Skin of body (tissue), 2 donors: ENCODE measurements around the gene PPIL6. TPM values are rescaled to one million over a fixed set of nuclear protein-coding genes. Genes with fewer than 3 reads are reported as not detected.
A peak's percentile ranks its signal among the peaks of the same experiment; 100 is the strongest.
"Not testable (repeated sequence)": the region's sequence is repeated elsewhere in the genome, so short reads cannot be mapped to it uniquely, and the experiment has no call there.

Experiments used
- DNase-seq: peaks from one replicate; lab custom pipeline; 2025; lab: John Stamatoyannopoulos, UW
- total RNA-seq: library from RNA; depleted of rRNA; stranded (reverse); fragments of >200 nt; gene quantifications from one replicate; pipeline ENCODE4 v1.2.3, GENCODE V29; 2014

The PPIL6 gene
- total RNA-seq, 1 donor from 2014 or later = 4.1 TPM

DNA sequence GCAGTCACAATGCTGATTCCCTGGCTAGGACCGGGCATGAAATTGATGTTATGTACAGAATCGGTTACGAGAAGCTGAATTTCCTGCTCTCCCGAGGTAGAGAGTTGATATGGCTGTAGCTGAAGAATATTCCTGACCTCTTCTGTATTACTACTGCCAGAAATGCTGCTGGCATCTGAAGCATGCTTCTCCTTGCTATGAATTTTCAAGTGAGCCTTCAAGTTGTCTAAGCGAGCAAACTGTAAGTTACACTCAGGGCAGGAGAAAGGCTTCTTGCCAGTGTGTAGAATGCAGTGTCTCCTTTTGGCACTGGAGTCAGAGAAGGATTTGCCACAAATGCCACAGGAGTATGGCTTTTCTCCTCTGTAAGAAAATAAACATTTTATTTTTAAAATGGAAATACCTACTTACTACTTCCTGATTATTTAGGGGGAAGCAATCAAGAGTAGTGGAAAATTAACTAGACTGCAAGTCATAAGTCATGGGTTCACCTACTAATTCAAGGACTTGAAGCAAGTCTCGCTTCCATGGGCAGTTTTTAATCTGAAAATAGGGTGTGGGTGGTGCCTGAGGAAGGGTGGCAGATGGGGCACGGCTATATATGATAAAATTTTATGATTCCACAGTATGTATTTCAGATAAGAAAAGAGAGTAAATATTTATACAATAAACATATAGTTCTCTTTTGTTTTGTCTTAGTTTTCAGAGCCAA, 25.9 kb upstream of the PPIL6 start:
- no peak for DNase-seq

DNA sequence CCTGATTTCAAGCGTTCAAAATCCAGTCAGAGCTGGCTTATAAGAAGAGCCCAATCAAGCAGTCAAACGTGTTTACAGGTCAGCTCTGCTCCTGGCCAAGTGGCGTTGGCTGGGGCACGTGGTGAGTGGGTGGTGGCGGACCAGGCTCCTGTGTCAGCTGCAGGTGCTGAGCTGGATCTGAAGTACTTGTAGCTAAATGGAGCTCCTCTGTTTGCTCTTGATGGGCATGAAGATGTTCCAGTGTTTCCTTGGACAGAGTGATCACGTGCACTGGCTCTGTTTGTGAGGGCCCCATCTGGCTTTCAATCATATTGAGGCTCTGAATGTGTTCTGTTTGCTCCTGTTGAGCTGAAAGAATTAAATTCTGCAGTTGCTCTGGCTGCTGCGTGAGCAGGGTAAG, 25.3 kb upstream of the PPIL6 start:
- DNase-seq = no peak

DNA sequence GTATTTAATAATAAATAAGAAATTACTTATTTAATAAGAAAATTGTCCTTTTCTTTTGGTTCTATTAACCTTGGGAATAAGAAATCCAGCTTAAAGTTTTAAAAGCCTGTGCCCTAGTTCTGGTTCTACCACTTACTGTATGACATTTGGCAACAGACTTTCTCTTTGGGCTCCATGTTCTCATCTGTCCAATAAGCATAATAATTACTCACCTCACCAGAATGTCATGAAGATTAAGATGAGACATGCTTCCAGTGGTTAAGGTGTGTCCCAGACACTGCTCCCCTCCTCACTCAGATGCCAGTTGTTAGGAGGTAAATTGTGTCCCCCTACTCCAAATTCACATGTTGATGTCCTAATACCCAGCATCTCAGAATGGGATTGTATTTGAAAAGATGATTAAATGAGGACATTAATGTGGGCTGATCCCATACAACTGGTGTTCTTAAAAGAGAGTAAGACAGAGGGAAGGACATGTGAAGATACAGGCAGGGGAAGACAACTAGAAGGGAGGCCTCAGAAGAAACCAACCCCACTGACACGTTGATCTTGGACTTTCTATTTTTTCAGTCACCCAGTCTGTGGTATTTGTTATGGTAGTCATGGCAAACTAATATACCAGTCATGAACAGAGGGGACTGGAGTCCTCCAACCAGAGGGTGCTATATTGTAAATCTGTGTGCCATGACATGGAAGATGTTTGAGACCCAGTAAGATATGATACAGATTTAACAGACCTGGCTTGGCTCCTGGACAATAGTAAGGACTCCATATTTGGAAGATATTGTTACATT, 21.5 kb upstream of the PPIL6 start:
- DNase-seq = no peak

DNA sequence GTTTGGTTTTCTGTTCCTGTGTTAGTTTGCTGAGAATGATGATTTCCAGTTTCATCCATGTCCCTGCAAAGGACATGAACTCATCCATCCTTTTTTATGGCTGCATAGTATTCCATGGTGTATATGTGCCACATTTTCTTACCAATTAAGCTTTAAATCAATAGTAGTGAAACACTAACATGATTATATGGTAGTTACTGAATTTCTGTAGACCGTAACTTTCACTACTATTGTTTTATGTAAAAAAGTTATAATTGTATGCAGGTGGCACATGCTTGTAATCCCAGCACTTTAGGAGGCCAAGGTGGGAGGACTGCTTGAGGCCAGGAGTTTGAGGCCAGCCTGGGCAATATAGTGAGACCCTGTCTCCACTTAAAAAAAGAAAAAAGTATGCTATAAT, 20.8 kb upstream of the PPIL6 start:
- not testable (repeated sequence) for DNase-seq

DNA sequence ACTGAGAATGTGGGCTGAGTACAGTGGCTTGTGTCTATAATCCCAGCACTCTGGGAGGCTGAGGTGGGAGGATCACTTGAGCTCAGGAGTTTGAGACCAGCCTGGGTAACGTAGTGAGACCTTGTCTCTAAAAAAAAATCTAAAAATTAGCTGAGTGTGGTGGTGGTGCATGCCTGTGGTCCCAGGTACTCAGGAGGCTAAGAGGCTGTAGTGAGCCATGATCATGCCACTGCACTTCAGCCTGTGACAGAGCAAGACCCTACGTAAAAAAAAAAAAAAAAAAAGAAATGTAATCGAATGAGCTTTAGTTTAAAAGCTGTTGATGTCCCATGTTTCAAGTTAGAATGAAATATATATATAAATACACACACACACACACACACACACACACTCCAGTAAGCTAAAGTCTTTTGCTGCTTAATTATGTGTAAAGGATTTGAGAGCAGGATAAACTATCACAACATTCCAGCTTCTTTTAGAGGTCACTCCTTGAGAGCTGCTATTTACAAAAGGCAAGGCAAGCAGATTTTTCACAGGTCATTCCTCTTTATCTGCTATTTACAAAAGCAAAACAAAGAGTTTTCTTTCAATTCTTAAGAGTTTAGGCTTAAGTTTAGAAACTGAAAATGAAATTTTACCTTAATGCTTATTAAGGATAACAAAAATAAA, 19.9 kb upstream of the PPIL6 start:
- DNase-seq = no peak

DNA sequence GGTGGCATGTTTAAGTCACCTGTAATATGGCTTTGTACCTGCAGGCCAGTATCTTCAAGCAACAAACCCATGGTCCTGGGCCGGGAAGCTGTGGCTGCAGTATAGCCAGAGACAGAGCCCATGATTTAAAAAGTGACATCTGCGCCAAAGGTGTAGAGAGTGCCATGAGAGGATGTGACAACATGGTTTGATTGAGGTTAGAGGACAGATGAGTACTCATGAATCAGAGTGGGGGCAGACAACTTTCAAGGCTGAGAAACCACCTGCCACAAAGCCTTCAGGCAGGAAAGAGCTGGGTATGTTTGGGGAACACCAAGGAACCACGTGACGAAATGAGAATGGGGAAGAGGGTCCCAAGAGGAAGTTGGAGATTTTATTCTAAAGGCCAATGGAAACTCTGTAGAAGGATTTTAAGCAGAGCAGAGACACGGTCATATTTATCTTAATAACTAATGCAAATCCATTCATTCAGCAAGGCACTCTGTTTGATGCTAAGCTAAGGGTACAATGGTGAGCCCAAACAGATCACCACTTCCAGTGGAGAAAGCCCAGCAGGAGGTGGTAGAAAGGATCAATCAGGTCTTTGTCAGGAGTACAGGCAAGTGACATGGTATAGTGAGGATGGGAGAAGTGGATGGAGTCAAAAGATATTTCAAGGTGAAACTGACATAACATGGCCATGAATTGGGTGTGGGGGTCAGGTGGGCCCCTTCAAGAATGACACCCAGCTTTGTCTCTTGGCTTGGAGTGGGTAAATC, 18.5 kb upstream of the PPIL6 start:
- DNase-seq = no peak

DNA sequence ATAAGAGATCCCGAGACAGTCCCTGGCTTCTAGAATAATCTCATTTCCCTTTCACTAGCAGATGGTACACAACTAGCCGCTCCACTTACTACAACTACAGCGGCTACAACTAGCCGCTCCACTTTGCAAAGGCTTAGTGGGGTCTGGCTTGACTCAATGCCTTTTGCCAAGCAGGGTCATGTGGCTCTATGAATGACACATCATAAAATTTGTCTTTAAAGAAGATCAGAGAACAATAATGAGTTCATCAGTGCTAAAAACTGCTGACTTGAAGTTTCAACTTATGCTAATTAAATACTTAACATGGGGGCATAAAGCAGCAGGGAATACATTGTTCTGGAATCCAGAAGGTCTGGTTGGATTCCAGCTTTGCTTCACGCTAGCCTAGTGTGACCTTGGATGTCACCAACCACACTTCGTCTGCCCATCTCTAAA, 17.2 kb upstream of the PPIL6 start:
- DNase-seq = peak; percentile 54

DNA sequence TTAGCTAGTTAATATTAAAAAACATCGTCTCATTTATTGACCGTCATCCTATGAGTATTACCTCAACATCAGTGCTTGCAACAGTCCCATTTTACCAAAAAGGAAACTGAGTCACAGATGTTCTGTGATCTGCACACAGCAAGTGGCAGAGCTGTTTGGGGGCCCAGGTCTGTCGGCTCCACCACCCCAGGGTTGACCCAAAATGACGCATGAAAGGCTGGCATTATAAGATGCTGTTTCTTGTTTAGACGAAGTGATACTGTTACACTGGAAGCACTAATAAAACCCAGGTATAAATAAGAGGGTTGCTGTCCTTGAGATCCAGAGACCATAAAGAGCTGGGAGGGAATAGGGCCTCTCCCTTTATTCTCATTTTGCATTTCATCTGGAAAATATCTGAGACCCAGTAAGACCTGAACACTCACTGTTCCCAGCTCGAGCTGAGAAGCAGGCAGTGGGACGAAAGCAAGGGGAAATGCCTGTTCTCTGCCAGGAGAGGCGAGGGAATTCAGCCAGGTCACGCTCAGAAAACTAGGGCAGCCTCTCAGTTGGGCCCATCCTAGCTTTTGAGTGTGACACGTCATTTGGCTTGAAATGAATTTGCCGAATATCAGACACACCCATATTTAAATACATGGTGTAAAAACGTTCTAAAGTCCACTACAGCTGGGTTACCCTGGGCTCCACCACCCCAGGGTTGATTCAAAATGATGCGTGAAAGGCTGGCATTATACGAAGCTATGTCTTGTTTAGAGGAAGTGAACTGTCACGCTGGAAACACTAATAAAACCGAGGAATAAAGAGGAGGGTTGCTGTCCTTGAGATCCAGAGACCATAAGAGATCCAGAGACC, 16.5 kb upstream of the PPIL6 start:
- peak; percentile 48 for DNase-seq

DNA sequence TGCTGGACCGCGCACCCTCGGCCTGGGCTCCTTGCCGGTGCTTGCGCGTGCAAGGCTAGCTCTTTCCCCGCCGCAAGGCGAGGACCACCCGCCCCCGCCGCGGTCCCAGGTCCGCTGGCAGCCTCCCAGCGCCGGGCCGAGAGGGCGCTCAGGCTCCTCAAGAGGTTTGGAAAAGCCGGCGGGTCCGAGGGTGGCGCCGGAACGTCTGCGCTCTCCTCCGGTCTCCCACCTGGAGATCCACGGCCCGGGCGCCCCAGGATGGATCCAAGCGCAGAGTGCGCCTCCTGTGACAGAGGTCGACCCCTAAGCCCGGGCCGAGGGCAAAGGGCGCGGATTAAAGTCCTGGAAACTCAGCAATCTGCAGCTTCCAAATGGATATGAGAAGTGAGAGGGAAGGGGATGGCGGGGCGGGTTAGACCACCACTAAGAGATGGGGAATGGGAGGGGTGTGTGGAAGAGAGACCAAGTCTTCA, 15.7 kb upstream of the PPIL6 start:
- DNase-seq = no peak

DNA sequence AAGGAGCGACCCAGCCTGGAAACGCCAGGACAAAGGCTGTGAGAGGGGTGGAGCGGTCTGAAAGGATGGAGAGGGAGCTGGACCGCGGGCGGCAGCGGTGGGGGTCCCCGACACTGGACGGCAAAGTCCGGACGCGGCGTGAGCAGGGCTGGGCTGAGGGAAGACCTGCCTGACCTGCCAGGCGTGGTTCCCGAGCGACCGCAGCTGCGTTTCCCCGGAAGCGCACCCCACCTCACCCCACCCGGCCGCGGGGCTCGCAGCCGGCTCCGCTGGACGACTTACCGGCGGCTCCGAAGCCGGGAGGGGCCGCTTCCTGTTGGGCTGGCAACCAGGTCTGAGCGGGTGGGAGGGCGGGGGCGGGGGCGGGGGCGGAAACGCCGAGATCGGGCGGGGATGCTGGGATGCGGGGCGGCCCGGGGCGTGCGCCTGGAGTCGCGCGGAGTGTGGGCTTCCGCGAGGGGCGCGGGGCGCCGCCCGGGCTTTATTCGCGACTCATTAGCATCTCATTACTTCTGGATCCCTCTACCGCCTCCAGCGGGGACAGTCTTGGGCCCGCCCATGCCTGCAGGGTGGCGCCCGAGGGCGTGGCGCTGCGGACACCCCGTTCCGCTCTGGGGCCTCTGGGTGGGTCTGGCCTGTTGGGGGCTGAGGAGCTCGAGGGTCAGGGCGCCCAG, 15.1 kb upstream of the PPIL6 start, which contains the start of gene MICAL1:
Gene MICAL1, minus strand, starts transcription at position 336 of the 674 bp plus-strand sequence. CDS start 1,576 bp downstream, outside the sequence.
- DNase-seq = peak; percentile 5

DNA sequence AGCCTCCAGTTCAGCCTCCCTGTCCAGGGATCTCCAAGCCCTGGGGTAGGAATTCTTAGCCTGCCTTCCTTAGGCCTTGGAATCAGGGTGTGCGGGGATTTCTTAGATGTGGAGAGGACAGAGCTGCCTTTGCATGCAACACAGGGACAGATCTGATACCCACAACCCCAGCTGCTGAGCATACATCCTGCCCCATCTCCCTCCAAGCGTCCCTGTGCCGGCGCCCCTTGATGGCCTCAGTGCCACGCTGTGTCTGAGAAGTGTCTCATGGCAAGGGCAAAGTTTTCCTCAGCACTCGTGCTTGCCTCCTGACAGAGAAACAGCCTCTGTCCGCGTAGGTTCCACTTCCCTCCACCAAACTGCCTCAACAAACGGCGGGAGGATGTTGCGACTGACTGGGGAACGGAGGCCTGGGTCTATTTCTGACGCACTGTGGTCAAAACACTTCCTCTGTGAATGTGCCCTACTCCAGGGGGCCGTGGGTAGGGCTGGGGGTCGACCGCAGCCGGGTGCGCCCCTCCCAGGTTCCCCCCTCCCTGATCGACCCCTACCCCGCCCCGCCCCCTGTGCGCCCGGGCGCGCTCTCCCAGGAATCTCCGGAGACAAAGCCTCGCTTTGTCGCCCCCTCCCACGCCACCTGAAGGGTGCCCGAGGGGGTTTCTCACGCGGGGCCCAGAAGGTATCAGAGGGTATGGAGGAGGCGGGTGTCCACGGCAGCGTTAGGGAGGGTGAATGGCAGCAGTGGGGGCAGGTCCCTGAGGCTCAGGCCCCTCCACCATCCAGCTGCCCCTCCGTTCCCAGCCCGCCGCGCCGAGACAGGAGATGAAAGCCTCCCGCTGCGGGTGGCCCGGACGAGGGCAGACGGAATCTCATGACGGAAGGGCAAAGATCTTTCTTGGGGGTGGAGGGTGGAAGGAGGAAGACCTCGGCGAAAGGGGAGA, 14.3 kb upstream of the PPIL6 start:
- peak; percentile 4 for DNase-seq

DNA sequence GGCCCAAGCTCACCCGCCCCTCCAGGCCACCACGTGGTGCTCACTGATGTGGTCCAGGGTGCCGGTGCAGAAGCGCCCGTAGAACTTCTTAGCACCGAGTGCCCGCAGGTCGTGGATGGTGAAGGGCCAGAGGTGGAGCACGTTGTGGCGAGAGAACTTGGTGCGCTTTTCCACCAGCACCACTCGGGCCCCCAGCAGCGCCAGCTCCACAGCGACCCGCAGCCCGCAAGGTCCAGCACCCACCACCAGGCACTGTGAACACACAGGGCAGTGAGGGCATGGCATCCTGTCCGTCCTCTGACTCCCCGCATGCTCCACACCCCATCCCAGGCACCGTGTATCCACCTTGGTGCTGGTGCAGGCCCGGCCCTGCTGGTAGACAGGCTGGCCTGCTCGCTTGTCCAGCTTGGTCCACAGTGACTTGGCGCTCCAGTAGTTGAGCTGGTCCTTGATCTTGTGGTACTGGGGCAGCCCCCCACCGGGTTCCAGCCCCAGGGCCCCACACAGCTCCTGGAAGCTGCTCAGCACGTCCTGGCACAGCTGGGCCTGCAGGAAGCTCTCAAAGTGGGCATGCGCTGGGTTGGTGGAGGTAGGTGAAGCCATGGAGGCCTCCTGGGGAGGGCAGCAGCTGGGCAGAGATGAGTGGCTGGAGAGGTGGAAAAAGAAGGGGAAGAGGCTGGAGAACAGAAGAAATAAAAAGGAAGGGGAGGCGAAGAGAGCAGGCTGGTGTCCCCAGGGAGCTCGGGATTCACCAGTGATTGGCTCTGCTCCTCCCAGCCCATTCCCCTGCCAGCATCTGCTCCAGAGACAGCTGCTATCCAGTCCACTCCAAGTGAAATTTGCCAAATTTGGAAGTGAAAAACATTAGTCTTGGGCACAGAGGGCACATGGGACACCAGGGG, 13.4 kb upstream of the PPIL6 start:
- peak; percentile 13 for DNase-seq

DNA sequence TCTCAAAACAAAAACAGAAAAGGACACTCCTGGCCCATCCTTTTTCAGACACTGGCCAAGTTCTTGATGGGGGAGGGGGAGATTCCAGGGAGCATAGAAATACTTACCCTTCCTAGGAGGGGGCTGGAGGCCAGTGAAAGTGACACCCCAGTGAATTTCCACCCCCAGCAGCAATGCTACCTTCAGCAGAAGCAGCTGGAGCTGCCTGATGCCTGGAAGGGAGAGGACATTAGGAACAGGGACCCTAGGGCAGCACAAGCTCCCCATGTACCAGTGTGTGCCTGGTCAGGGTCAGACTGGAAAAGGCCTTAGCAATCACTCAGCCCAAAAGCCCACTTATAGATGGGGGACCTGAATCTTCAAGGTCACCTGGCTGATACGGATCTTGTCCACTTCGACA, 12.7 kb upstream of the PPIL6 start:
- DNase-seq = no peak

DNA sequence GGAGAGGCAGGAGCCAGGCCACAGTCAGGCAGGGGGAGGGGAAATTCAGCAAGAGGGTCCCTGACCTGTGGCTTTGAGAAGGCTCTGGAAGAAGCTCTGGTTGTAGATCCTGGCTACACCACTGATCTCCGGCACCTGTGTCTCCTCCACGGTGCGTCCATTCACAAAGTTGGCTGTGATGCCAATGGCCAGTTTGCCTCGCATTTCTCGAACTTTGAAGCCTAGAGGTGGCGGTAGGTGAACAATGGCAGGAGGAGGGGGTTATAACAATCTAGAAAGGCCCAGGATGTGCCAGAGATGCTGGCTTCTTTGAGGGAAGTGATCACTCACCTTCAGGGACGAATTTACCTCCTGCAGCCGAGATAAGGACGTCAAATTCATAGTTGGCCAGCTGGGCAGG, 11.8 kb upstream of the PPIL6 start:
- no peak for DNase-seq

DNA sequence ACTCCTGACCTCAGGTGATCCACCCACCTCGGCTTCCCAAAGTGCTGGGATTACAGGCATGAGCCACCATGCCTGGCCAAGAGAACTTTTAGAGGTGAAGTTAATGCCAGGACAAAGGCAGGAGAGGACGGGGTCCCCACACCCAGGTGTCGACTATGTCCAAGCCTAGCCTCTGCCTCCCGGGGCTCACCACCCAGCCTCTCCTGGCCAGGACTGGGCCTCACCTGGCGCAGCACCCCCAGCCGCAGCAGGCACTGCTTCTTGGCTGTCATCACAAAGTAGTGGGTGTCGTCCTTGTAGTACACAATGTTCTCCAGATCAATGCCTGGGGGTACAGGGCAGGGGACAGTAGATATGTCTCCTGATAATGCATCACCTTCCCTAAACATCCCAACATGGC, 10.9 kb upstream of the PPIL6 start:
- no peak for DNase-seq

DNA sequence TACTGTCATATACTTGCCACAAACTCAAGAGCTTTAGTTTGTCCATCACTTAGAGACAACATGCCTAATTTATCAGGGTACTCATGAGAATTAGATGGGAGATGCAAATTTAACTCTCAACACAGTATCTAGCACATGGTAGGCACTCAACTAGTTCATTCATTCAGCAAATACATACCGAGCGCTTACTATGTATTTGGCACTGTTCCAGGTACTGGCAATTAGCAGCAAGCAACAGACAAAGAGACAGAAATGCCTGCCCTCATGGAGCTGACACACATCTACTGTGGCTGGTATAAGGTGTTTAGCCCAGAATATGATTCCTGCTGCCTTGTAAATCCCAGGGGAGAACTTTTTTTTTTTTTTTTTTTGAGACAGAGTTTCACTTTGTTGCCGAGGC, 10.4 kb upstream of the PPIL6 start:
- no peak for DNase-seq

DNA sequence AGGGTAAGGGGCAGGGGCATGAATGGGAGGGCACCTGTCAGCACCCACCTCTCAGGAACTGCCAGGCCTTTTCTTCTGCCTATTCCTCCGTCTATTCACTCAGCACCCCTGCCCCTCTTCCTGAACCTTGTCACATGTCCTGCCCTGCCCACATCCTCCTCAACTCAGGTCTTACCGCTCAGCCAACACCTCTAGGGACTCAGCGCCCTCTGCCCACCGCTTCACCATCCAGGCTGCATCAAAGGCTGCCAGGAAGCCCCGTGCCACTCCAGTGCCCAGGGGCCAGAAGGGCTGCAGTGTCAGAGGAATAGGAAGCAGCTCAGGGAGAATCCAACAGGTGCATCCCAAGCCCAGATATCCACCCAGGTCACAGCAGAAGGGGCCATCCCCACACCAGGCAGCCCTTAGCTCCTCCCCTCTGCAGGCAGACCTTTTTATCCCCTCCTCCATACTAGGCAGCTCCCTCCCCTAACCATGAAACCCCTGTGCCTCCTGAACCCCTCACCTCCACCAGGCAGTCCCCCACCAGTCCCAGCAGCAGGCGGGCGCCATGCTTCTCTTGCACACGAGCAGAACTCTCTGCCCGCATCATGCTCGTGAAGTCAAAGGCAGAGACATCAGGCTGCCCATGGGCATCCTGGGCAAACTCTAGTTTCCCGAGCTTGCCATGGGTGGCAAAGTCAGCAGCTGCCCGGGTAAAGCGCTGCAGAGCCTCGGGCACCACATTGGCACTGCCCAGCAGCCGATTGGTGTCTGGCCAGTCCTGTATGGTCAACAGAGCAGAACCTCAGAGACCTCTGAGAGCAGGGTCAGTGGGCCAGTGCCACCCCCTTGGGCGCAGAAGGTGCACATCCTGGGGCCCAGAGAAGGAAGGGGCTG, 9.6 kb upstream of the PPIL6 start:
- DNase-seq = no peak
